Measurements from ENCODE around the gene GABRR1.

GRCh38 chr6:89148016-89148750 is 69.0 kb downstream of the GABRR1 start:
- no peak for TF ChIP-seq TAF1 (IDR thresholded peaks at IDR 0.05; ENCODE audit: low read depth, low read length)
- no peak for TF ChIP-seq POLR2A (IDR thresholded peaks at IDR 0.05; ENCODE audit: low read depth, low read length)
- no peak for TF ChIP-seq POLR2AphosphoS5 (IDR thresholded peaks at IDR 0.05; ENCODE audit: low read depth, low read length)
- TF ChIP-seq PAX5 (IDR thresholded peaks at IDR 0.05; ENCODE audit: insufficient read depth, low read length, severe bottlenecking): no peak
- TF ChIP-seq SPI1 (IDR thresholded peaks at IDR 0.05; ENCODE audit: low read depth, low read length): no peak
